B cell (primary cell): ENCODE data around the gene TBXAS1.

Source experiments
- CTCF ChIP-seq: fragments of 200-600 bp; IDR thresholded peaks from one replicate; pipeline ENCODE4 v1.8.0; 2022; ENCODE audit warnings: antibody characterized with exemption, mild to moderate bottlenecking
- EZH2 ChIP-seq: IDR thresholded peaks from 2 replicates; pipeline ENCODE4 v1.6.1; 2012; ENCODE audit warnings: borderline replicate concordance, low read depth, mild to moderate bottlenecking, moderate library complexity, low read length; ENCODE audit not compliant: insufficient read depth, poor library complexity, severe bottlenecking

GRCh38 chr7:140013676-140014075, 184.6 kb downstream of the TBXAS1 start:
- TF ChIP-seq CTCF (no peak), EZH2 (no peak)
